GM19023 (cell line): ENCODE measurements around the gene CLIC3.
"Not testable (repeated sequence)": the region's sequence is repeated elsewhere in the genome, so short reads cannot be mapped to it uniquely, and the experiment has no call there.

Source experiments
- ATAC-seq: cut with Tn5 transposase; IDR thresholded peaks from one replicate; pipeline ENCODE4 v1.9.1; 2021; ENCODE audit warnings: mild to moderate bottlenecking, moderate library complexity; ENCODE audit not compliant: unreplicated experiment

Gene CLIC3

GRCh38 chr9:137006116-137007003, 10.0 kb upstream of the CLIC3 start:
- ATAC-seq: no peak

DNA sequence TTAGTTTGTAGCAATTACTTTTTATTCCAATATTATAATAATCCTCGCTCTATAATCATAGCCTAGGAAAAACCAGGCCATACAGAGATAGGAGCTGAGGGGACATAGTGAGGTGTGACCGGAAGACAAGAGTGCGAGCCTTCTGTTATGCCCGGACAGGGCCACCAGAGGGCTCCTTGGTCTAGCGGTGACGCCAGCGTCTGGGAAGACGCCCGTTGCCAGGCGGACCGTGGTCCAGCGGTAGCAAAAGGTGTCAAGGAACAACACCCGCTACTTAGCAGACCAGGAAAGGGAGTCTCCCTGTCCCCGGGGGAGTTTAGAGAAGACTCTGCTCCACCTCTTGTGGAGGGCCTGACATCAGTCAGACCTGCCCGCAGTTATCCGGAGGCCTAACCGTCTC, 7.9 kb upstream of the CLIC3 start:
- not testable (repeated sequence) for ATAC-seq

DNA sequence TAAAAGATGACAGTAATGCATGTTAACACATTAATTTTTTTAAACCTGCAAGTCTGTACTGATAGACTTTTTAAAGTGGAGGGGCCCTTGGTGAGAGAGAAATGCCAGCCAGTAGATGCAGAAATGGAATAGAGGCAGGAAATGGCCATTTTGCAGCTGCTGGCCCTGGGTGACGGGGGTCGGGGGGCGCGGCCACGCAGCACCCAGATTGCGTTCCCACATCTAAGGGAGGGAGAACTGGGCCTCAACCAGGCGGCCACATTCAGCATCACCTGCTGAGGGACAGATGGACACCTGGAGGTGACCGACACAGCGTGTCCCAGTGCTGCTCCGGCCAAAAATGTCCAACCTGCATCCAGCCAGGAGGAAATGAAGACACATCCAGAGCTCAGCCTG, 6.3 kb upstream of the CLIC3 start:
- ATAC-seq: no peak

- ATAC-seq: no peak
These were observed 5.7 kb upstream of the CLIC3 start for GRCh38 chr9:137001857-137002645.

GRCh38 chr9:137000177-137000930, 4.0 kb upstream of the CLIC3 start:
- ATAC-seq: peak; percentile 62

- ATAC-seq: no peak
These were observed 1.5 kb upstream of the CLIC3 start for GRCh38 chr9:136997830-136998234.

DNA sequence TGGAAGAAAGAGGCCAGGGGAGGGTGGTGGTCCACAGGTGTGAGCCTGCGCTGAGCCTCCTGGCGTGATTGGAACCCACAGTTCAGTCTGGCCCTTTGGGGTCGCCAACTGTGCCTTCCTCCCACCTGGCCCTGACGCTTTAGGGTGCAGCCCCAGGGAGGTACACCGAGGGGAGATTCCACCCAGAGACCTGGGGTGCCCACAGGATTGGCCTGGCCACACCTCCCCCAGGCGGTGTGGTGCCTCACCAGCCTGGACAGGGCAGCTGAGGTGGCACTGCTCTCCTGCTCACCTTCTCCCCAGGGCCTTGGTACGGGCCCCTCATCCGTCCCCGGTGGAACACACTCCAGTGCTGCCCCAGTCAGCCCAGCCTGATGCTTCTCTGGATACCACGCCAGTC, 1.0 kb upstream of the CLIC3 start:
- no peak for ATAC-seq

DNA sequence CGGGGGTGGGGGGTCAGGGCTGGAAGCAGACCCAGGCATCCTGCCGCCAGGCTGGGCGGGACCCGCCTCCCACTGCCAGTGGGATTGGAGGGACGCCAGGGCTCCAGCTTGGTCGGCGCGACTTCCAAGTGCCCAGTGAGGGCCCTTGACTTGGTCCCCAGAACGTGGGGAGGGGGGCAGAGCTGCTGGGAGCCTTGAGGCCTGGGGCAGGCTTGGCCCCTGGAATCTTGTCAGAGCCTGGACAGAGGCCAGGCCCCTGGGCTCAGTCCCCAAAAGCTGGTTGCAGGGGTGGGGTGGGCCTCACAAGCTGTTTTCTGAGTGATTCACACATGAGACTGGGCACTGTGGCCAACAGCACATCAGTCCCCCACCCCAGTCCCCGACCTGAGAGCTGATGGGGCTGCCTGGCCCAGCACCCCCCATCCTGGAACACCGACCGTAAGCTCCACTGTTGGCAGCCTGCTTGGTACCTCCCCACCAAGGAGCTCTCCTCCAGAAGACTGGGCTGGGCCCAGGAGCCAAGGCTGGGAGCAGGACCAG, 526 bp downstream of the CLIC3 start:
- ATAC-seq: no peak

GRCh38 chr9:136995362-136995761, 1.0 kb downstream of the CLIC3 start:
- ATAC-seq: no peak

DNA sequence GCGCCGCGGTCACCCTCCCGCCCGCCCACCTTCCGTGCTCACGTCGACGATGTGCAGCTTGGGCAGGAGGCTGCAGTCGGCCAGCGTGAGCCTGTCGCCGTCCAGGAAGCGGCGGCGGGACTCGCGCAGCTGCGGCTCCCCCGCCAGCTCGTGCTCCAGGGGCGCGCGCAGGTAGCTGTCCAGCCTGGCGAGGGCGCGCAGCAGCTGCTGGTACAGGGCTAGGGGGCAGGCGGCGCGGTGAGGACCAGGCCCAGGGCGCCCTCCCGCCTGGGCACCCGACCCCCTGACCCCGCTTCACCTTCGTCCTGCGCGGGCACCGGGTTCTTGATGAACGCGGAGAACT, 1.5 kb downstream of the CLIC3 start:
- ATAC-seq: no peak

DNA sequence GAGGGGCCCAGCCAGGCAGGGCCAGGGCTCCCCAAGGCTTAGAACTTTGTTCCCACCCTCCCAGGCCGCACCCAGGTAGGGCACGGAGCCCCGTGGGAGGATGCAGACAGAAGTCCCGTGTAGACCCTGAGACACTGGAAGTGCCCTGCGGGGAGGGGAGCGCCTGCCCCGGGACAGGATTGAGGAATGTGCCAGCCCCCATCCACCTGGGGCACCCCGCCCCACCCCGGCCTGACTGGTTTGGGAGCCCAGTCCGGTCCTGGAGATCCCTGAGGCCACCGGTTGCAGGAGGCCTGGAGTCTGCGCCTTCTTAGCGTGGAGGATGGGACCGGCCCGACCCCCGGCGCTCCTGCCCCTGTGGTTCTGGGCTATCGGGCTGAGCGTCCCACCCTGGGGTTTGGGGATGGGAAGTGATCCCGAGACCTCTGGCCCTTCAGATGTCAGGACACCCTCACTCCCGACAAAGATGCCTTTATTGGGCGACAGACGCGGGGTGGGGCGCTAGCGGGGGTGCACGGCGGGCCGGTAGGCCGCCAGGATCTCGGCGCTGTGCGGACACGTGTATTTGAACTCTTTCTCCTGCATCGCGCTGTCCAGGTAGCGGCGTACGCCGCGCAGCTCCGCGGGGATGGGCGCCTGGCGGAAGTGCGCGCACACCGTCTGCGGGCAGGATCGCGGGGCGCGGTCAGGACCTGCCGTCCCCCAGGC, 2.0 kb downstream of the CLIC3 start:
- ATAC-seq: no peak

DNA sequence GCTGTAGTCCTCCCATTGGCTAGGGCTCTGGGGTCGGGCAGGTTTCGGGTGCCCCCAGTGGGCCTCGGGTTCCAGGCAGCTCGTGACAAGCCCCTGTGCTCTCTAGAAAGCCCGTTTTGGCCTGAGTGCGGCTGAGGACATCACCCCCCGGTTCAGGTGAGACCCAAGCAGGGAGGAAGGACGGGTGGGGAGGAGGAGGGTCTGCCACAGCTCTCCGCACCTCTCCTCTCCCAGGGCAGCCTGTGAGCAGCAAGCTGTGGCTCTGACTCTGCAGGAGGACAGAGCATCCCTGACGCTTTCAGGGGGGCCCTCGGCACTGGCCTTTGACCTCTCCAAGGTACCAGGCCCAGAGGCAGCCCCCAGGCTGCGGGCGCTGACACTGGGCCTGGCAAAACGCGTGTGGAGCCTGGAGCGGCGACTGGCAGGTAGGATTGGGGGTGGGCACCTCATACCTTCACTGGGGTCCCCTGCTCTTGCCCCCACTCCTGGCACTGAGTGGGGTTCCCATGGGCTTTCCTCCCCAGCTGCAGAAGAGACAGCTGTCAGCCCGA, 3.5 kb downstream of the CLIC3 start:
- no peak for ATAC-seq

GRCh38 chr9:136991993-136992818, 4.2 kb downstream of the CLIC3 start, which contains the start of gene PAXX:
Gene PAXX (plus strand): TSS chr9:136992422. CDS start chr9:136992444, 22 bp downstream.
- peak; percentile 80 for ATAC-seq

DNA sequence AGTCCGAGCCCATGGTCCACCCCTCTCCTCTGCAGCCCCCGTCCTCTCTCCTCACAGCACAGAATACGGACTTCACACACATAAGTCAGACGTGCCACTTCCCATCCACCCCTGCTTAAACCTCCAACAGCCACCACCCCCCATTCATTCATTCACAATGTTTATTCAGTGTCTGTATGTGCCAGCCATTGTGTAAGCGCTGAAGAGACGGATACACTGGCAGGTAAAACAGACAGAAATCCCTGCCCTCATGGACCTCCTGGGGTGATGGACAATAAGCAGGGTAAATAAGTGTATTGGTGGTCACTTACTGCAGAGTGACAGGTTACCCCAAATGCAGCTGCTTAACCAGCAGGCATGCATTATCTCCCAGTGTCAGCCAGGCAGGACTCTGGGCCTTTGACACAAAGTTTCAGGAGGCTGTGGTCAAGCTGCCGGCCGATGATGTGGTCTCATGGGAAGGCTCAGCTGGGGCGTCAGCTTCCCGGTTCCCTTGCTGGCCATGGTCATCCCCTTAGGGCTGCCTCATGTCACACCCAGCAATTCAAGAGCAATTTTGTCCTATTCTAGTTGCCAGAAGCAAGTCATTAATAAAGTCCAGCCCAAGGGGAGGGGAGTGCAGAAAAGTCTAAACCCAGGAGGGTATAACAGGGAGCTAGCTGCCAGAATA, 6.0 kb downstream of the CLIC3 start:
- no peak for ATAC-seq

GRCh38 chr9:136988872-136989271, 7.5 kb downstream of the CLIC3 start:
- ATAC-seq: no peak

DNA sequence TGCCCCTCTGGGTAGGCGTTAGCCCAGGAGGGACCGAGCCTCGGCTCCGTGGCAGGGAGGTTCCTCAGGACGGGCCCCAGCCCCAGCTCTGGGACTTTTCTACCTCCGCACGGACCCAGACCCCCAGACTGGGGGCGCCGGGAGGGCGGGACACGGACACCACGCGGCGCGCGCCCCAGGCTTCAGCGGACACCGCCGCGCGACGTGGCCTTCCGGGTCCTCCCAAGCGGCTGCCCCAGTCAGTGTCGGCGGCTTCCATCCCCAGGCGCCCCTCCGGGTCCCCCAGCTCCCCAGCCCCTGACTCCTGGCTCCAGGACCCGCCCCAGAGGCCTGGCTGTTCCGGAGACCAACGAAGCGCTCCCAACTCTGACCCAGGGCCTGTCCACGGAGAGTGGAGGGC, 10.5 kb downstream of the CLIC3 start:
- no peak for ATAC-seq

DNA sequence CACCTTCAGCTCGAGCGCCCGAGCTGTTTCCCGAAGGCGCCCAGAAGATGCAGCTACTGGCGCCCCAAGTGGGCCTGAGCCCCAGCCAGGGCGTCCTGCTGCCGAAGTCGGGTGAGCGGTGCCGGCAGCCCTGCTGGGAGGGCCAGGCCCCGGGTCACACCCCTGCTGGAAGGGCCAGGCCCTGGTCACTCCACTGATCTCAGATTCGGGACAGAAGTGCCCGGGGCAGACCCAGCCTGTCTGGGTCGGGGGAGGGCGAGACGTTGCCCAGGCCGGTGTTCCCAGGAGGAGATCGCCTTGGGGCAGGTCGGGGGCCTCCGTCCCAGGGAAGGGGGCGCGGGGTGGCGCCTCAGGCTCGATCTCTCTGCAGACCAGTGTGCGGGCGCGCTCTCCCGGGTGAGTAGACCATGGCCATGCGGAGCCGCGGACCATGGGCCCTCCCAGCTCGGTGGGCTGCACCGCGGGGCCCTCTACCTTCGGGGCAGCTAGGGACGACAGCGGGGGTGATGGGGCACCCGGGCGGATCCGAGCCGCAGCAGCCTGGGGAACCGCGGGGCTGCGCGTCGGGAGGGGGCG, 11.3 kb downstream of the CLIC3 start:
- no peak for ATAC-seq

- no peak for ATAC-seq
These were observed 11.8 kb downstream of the CLIC3 start for GRCh38 chr9:136984464-136985026.
